ENCODE data around the gene ACOX3.

Gene ACOX3

GRCh38 chr4:8353912-8354453, 86.5 kb downstream of the ACOX3 start:
- TF ChIP-seq ZBTB1 (tag by site-specific recombination; IDR thresholded peaks at IDR 0.05): no peak
- TF ChIP-seq ZNF692 (tag by site-specific recombination; IDR thresholded peaks at IDR 0.05): no peak
- TF ChIP-seq ZNF658 (tag by site-specific recombination; IDR thresholded peaks at IDR 0.05): no peak
- TF ChIP-seq YY2 (tag by site-specific recombination; IDR thresholded peaks at IDR 0.05): no peak
- Histone ChIP-seq H3K27ac (ENCODE audit: extremely low read depth, low read depth, low read length) (no peak overlapping the region), H3K36me3 (ENCODE audit: control insufficient read depth in 2 of 2, insufficient read depth in 1 of 2, low read length in 2 of 2) (no peaks in the 10 kb centered on the region), H3K9me3 (ENCODE audit: control insufficient read depth, insufficient read depth, low read depth, low read length) (no peaks in the 10 kb centered on the region), H3K4me3 (ENCODE audit: low read depth, low read length) (no peak overlapping the region), H3K4me1 (ENCODE audit: control insufficient read depth, insufficient read depth, low read length) (no peaks in the 10 kb centered on the region)
- ChIA-PET CTCF (no interaction called here), POLR2A (no interaction called here)

- ChIA-PET CTCF (no interaction called here), POLR2A (no interaction called here)
- H3K27ac ChIP-seq (ENCODE audit: extremely low read depth, low read depth, low read length): no peak overlapping the region
- no peak for TF ChIP-seq ZNF362 (tag by site-specific recombination; IDR thresholded peaks at IDR 0.05)
- H3K4me1 ChIP-seq (ENCODE audit: control insufficient read depth, insufficient read depth, low read length): no peaks in the 10 kb centered on the region
- no peaks in the 10 kb centered on the region for H3K9me3 ChIP-seq (ENCODE audit: control insufficient read depth, insufficient read depth, low read depth, low read length)
- no peak overlapping the region for H3K4me3 ChIP-seq (ENCODE audit: low read depth, low read length)
- H3K36me3 ChIP-seq (ENCODE audit: control insufficient read depth in 2 of 2, insufficient read depth in 1 of 2, low read length in 2 of 2): no peaks in the 10 kb centered on the region
These were observed 87.3 kb downstream of the ACOX3 start for GRCh38 chr4:8353158-8353669.

GRCh38 chr4:8352368-8353157, 88.0 kb downstream of the ACOX3 start:
- H3K27ac ChIP-seq (ENCODE audit: extremely low read depth, low read depth, low read length): no peak overlapping the region
- TF ChIP-seq ZNF549 (tag by site-specific recombination; IDR thresholded peaks at IDR 0.05) (no peak), ZNF16 (tag by site-specific recombination; IDR thresholded peaks at IDR 0.05; ENCODE audit: low read depth) (no peak), ZIC2 (tag by site-specific recombination; IDR thresholded peaks at IDR 0.05) (peak; percentile 9; the same call in 1 of the 2 replicates), CTCF (tag by site-specific recombination; IDR thresholded peaks at IDR 0.05) (no peak), ZNF76 (tag by site-specific recombination; IDR thresholded peaks at IDR 0.05; ENCODE audit: borderline replicate concordance, low read depth) (no peak), ZBTB6 (tag by site-specific recombination; IDR thresholded peaks at IDR 0.05) (no peak), ZNF747 (tag by site-specific recombination; IDR thresholded peaks at IDR 0.05) (no peak), ZNF600 (tag by site-specific recombination; IDR thresholded peaks at IDR 0.05) (no peak)
- no peak overlapping the region for H3K4me3 ChIP-seq (ENCODE audit: low read depth, low read length)
- CTCF ChIA-PET: interaction anchor here (0.9 kb wide), 1 partner anchor 110 kb away, joined by 3 read pairs; no protein-coding TSS in a partner anchor
- H3K36me3 ChIP-seq (ENCODE audit: control insufficient read depth in 2 of 2, insufficient read depth in 1 of 2, low read length in 2 of 2): no peaks in the 10 kb centered on the region
- H3K9me3 ChIP-seq (ENCODE audit: control insufficient read depth, insufficient read depth, low read depth, low read length): no peaks in the 10 kb centered on the region
- POLR2A ChIA-PET: no interaction called here
- no peaks in the 10 kb centered on the region for H3K4me1 ChIP-seq (ENCODE audit: control insufficient read depth, insufficient read depth, low read length)
